Inflammatory macrophage treated with lipopolysaccharide for 4 hours (primary cell): Measurements from ENCODE around the gene CSRNP2.
"Not testable (repeated sequence)": the region's sequence is repeated elsewhere in the genome, so short reads cannot be mapped to it uniquely, and the experiment has no call there.

Source experiments
- DNase-seq: peaks from one replicate; pipeline ENCODE4 v3.0.0-alpha.2; 2020

Gene CSRNP2

DNA sequence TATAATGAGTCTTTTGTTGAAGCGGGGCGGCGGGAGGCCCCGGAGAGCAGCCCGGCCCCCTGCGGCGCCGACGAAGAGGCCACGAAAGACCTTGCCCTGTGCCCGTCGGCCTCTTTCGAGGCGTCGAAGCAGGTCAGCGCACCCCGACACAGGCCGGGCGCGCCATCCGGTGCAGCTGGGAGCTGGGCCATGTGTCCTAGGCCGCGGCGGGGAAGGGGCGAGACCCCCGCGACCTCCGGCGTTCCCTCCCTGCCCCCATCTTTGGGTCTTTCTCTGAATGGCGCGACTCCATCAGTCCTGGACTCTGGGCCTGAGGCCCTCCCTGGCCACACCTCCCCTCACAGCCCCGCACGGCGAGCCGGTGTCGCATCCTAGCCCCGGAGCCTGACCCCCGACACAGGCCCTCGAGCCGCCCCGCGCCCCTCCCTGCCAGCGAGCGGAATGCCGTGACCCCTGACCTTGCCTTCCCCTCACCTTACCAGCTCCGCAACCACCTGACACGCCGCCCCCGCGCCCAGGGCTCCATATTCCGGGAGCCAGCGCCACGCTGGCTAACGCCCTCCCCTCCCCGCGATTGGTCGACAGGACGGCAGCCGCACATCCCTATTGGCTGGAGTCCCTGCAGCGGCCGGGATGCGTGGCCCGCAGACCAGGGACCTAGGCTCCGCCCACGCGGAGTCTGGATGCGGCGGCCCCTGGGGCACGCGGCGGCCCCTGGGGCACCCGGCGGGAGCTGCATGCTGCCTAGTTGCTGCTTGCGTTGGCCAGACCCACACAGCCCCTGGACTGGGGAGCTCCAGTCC, 57.4 kb downstream of the CSRNP2 start, which contains the start of gene SLC11A2:
SLC11A2 (minus strand) TSS at position 549 of the 803 bp plus-strand sequence. CDS start 15,656 bp downstream, outside the sequence.
- peak; percentile 99 for DNase-seq

DNA sequence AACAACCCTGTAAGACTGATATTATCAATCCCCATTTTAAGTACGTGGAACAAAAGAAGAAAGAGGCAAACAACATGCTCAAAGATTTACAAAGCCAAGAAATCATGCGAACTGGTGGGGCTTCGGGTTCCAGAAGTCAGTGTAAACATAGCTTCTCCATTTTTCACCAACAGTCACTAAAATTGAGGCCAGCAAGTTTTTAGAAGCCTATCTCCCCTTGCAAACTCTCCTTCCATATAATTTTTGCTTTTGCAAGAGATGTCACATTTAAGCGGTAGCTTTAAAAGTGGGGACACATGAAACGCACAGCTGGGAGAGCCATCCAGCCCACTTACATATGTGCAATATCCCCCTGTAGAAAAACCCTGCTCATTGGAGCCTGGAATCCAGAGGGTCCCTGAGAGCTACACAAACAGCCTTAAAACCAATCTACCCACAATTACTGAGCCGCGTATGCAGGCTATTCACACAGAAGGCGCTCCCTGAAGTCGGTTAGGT, 58.0 kb downstream of the CSRNP2 start:
- peak; percentile 23 for DNase-seq

GRCh38 chr12:51023625-51024382, 59.6 kb downstream of the CSRNP2 start:
- no peak for DNase-seq

GRCh38 chr12:51021694-51022093, 61.7 kb downstream of the CSRNP2 start:
- DNase-seq = peak; percentile 51

DNA sequence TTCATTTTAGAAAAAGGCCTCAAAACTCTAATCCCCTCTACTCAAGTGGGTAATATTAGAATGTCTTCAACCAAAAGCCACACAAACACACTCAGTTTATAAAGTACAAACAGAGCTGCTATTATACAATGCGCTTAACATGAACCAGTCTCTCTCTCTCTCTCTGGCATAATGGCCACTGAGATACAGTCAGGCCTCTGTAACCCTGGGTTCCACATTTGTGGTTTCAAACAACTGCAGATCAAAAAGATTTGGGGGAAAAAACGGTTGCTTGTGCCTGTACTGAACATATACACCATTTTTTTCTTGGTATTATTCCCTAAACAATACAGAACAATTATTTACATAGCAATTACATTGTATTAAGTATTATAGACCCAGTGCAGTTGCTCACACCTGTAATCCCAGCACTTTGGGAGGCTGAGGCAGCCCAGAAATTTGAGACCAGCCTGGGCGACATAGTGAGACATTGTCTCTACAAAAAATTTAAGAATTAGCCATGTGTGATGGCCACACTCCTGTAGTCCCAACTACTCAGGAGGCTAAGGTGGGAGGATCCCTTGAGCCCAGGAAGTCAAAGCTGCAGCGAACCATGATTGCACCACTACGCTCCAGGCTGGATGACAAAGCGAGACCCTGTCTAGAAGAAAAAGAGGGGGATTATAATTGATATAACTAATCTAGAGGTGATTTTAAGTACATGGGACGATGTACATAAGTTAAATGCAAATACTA, 62.8 kb downstream of the CSRNP2 start:
- no peak for DNase-seq

DNA sequence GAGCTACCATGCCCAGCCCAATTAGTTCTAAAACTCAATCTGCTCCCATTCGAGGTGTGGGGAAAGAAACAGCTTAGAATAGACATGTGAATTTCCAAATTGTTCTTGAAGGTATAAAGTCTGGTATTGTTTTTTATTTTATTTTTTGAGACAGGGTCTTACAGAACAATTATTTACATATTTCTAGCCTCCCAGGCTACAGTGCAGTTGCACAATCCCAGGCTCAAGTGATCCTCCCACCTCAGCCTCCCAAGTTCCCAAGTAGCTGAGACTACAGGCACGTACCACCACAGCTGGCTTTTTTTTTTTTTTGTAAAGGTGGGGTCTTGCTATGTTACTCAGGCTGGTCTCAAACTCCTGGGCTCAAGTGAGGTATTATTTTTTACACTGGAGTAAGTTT, 63.5 kb downstream of the CSRNP2 start:
- peak; percentile 37 for DNase-seq

- DNase-seq = no peak
These were observed 64.4 kb downstream of the CSRNP2 start for GRCh38 chr12:51018956-51019355.

DNA sequence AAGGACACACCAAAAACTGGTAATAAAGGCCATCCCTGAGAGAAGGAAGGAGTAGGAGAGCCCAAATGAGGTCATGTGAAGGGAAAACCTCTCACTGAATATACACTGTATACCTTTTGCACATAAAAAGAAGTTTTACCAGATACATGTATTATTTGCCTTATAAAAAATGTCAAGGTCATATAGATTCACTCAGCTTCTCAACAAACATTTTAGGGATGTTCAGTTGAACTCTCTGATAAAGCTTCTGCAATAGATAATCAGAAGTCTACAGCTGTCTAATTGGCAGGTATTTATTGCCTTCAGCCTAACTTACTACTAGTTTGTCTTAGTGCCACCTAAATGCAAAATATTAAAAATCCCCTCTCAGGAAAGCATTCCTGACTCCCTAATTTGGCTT, 65.9 kb downstream of the CSRNP2 start:
- no peak for DNase-seq

GRCh38 chr12:51014467-51014866, 68.9 kb downstream of the CSRNP2 start:
- not testable (repeated sequence) for DNase-seq

DNA sequence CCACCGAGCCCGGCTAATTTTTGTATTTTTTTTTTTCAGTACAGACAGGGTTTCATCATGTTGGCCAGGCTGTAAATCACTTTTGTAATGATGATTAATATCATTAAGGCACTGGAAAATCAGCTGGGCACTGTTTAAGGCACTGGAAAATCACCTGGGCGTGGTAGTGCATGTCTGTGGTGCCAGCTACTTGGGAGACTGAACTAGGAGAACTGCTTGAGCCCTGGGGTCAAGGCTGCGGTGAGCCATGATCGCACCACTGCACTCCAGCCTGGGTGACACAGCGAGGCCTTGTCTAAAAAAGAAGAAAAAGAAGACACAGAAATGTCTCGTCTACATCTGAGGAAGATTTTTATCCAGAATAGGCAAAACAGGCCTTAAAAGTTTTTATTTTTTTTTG, 70.0 kb downstream of the CSRNP2 start:
- no peak for DNase-seq

- peak; percentile 55 for DNase-seq
These were observed 70.7 kb downstream of the CSRNP2 start for GRCh38 chr12:51012570-51013236.

- peak; percentile 61 for DNase-seq
These were observed 71.4 kb downstream of the CSRNP2 start for GRCh38 chr12:51011955-51012354.
